A673 (cell line): ENCODE results near the gene SLIT3.
"Not testable (repeated sequence)": the region's sequence is repeated elsewhere in the genome, so short reads cannot be mapped to it uniquely, and the experiment has no call there.

ENCODE experiments used
- EZH2 ChIP-seq: fragments of 200-600 bp; sonication (generic); IDR thresholded peaks from 2 replicates; pipeline ENCODE4 v1.6.1; 2017; ENCODE audit warnings: borderline replicate concordance, low read depth, mild to moderate bottlenecking, mixed read lengths, antibody characterized with exemption, low read length; ENCODE audit not compliant: poor library complexity, severe bottlenecking
- TF ChIP-seq, protein P1 (sequence below): fragments of 300-800, 200-600 bp; sonication (generic); conservative IDR thresholded peaks from 2 replicates; pipeline ENCODE4 v1.5.1; 2017; ENCODE audit warnings: low read depth, mild to moderate bottlenecking, antibody characterized with exemption, low read length, moderate library complexity, mixed read lengths

DNA sequence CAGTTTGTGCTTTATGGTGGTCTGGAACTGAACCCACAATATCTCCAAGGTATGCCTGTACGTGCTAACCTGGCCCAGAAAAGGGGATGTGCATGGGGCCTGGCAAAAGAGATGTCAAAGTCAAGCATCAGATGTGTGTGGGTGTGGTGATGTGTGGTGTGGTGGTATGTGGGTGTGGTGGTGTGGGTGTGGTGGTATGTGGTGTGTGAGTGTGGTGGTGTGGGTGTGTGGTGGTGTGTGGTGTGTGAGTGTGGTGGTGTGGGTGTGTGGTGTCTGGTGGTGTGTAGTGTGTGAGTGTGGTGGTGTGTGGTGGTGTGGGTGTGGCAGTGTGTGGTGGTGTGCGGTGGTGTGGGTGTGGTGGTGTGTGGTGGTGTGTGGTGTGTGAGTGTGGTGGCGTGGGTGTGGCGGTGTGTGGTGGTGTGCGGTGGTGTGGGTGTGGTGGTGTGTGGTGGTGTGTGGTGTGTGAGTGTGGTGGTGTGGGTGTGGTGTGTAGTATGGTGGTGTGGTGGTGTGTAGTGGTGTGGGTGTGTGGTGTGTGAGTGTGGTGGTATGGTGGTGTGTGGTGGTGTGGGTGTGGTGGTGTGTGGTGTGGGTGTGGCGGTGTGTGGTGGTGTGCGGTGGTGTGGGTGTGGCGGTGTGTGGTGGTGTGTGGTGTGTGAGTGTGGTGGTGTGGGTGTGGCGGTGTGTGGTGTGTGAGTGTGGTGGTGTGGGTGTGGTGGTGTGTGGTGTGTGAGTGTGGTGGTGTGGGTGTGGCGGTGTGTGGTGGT, 554.6 kb downstream of the SLIT3 start:
- TF ChIP-seq, protein P1, sequence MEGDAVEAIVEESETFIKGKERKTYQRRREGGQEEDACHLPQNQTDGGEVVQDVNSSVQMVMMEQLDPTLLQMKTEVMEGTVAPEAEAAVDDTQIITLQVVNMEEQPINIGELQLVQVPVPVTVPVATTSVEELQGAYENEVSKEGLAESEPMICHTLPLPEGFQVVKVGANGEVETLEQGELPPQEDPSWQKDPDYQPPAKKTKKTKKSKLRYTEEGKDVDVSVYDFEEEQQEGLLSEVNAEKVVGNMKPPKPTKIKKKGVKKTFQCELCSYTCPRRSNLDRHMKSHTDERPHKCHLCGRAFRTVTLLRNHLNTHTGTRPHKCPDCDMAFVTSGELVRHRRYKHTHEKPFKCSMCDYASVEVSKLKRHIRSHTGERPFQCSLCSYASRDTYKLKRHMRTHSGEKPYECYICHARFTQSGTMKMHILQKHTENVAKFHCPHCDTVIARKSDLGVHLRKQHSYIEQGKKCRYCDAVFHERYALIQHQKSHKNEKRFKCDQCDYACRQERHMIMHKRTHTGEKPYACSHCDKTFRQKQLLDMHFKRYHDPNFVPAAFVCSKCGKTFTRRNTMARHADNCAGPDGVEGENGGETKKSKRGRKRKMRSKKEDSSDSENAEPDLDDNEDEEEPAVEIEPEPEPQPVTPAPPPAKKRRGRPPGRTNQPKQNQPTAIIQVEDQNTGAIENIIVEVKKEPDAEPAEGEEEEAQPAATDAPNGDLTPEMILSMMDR = not testable (repeated sequence)
- TF ChIP-seq EZH2 = not testable (repeated sequence)
